Hematopoietic multipotent progenitor cell treated with erythropoietin and hydrocortisone succinate and interleukin-3 and kit ligand, for 8 days (in vitro differentiated cells): Measurements from ENCODE around the gene SEPTIN11.
A peak's percentile ranks its signal among the peaks of the same experiment; 100 is the strongest.

Experiments
- DNase-seq: peaks from one replicate; pipeline ENCODE4 v3.0.0-alpha.2; 2015

Gene SEPTIN11

GRCh38 chr4:76981644-76982043, 32.1 kb downstream of the SEPTIN11 start:
- peak; percentile 25 for DNase-seq

- peak; percentile 78 for DNase-seq
Measured at GRCh38 chr4:76982638-76983584, 33.4 kb downstream of the SEPTIN11 start.

DNA sequence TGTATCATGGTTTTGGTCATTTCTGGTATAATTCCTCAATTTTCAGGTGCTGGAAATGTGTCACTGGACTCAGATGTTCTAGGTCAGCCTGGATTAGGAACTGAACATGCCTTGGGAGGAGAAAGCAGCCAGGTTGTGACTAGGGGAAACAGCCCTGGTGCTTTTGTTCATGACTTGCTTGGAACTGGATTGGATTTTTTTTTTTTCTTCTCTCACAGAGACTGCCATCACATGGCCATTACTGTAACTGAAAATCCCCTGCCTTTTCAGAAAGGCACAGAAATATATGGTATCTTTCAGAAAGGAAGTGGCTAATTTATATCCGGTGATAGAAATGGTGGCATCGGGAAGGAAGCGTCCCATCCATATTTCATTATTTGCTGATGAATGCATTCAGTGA, 34.6 kb downstream of the SEPTIN11 start:
- DNase-seq = peak; percentile 51

DNA sequence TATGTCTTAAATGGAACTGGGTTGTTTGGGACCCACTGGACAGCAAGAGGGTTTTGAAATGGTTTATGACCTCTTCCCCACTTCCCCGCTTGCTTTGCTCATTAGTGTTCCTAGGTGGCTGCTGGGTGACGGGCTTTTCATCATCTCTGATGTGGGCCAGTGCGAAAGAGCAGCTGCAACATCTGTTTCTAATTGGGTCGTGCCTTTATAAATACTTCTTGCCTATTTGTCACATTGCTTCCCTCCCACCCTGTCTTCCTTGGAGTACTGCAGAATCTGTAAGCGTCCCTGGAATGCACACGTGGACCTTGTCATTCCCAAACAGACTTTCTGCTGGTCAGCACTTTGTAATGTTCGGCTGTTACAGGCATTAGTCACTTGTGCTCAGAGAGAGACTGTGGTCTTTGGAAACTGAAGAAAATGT, 35.2 kb downstream of the SEPTIN11 start:
- DNase-seq = no peak

- DNase-seq = no peak
Measured at GRCh38 chr4:76987153-76987591, 37.6 kb downstream of the SEPTIN11 start.

GRCh38 chr4:76987685-76988084, 38.1 kb downstream of the SEPTIN11 start:
- no peak for DNase-seq

DNA sequence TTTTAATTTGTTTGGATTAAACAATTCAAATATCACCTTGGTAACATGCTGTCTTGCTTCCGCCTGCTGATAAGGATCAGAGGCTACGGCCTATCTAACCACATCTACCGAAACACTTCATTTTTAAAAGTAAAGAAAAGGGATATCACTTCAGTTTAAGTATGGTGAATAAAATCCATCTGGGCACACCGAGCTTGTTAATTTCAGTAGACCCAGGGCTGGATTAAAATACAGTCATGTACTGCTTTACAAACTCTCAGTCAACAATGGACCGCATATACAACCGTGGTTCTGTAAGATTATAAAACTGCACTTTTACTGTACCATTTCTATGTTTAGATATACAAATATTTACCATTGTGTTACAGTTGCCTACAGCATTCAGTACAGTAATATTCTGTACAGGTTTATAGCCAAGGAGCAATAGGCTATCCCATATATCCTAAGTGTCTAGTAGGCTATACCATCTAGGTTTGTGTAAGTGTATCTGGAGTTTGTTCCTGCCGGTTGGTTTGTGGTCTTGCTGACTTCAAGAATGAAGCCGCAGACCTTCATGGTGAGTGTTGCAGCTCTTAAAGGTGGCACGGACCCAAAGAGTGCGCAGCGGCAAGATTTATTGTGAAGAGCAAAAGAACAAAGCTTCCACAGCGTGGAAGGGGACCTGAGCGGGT, 40.0 kb downstream of the SEPTIN11 start:
- DNase-seq = peak; percentile 26

DNA sequence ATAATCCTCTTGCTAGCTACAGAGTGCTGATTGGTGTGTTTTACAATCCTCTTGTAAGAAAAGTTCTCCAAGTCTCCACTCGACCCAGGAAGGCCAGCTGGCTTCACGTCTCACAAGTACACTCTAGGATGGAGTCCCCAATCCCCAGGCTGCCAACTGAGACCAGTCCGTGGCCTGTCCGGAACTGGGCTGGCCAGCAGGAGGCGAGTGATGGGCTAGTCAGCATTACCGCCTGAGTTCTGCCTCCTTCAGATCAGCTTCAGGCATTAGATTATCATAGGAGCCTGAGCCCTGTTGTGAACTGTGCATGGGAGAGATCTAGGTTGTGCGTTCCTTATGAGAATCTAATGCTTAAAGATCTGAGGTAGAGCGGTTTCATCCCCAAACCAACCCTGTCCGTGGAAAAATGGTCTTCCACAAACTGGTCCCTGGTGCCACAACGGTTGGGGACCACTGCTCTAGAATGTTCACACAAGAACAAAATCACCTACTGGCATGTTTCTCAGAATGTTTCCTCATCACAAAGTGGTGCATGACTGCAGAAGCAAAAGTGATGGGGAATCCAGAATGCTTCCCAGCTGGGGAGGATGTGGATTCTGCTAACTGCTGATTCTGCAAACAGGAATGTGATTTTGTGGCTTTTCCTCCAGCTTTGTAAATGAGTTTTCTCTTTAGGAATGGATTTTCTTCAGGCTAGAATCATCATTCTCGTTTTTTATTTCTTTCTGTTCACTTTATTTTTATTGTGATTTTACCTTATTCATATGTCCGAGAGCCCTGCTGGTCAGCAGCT, 40.9 kb downstream of the SEPTIN11 start:
- DNase-seq = no peak

GRCh38 chr4:76991161-76991660, 41.7 kb downstream of the SEPTIN11 start:
- no peak for DNase-seq

DNA sequence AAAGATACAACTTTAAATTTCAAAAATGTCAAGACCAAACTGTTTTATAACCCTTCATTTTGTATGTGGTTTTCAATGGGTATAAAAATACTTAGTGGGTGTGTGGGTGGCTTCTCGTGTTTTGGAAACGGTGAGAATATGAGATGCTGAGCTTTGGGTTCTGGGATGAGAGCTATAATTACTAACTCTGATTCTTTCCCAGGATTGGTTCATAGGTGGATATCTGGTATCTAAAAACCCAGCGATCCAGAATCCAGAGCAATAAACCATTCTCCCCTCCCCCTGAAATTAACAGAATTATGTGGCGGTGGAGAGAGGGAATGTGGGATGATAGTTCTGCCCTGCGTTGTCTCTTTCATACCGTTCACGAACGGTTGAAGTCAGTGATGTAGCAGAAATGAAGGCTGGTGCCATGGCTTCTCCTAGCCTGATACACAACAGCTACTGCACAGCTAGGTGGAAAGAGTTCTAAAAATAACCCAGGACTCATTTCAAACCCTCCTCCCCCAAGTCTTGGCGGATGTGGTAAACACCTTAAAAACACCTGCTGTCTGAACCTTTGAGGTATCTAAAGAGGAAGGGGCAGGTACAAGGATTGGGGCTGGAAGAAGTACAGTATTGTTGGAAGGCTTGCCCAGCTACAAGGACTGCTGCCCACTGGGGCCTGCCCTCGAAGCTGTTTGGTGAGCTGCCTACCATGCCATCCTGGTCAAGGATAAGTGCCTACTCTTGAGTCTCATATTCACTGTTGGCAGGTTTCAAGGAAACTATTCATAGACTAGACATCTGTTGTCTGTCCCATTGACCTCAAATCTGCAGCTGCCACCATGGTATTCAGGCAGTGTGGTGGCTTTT, 44.5 kb downstream of the SEPTIN11 start:
- no peak for DNase-seq

DNA sequence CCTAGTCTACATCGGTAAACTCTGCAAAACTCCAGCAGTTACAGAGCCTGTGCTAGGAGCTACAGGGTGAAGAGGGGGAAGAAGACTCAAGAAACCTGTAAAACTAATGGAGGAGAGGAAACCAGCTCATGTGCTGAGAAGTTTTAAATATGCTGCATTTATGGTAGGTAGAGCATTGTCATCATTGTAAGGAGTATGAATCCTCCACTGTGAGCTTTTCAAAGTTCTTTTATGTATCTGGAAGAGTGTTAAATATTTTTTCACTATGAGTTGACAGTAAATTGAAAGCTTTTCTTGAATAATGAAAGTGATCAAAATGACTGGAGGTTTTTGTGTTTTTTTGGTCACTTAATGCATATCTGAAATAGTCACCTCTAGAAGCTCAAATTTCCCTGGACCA, 46.2 kb downstream of the SEPTIN11 start:
- no peak for DNase-seq

DNA sequence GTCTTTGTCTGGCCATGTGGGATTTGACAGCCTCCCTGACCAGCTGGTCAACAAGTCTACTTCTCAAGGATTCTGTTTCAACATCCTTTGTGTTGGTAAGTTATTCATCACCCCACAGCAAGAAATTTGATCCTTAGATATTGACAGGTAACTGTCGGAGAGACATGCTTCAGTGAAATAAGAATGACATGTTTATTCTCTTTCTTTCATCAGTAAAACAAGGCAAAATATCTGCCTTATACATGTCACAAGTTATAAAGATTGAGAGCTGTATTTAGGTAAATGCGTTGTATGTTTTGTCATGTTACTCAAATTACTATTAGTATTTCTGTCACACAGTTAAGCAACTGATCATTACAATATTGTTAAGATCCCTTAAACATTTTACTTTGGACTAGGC, 46.9 kb downstream of the SEPTIN11 start:
- DNase-seq = no peak

- no peak for DNase-seq
Measured at GRCh38 chr4:76997077-76997476, 47.5 kb downstream of the SEPTIN11 start.

DNA sequence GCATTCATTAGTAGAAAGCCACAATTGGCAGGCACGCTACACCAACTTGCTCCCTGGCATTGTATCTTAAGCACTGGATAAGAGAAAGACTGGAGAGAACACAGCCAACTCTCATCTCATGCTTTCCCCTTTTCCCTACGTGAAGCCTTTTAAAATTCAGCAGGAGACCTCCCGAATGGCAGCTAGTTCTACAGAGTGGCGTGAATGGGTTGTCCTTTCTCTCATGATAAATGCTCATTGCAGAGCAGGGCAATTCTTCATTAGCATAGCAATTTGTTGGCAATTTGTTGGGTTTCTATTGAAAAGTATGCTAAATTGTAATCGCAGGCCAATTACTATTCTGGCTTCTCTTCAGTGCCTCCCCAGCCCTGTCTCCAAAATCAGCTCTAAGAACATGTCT, 48.0 kb downstream of the SEPTIN11 start:
- DNase-seq = no peak

DNA sequence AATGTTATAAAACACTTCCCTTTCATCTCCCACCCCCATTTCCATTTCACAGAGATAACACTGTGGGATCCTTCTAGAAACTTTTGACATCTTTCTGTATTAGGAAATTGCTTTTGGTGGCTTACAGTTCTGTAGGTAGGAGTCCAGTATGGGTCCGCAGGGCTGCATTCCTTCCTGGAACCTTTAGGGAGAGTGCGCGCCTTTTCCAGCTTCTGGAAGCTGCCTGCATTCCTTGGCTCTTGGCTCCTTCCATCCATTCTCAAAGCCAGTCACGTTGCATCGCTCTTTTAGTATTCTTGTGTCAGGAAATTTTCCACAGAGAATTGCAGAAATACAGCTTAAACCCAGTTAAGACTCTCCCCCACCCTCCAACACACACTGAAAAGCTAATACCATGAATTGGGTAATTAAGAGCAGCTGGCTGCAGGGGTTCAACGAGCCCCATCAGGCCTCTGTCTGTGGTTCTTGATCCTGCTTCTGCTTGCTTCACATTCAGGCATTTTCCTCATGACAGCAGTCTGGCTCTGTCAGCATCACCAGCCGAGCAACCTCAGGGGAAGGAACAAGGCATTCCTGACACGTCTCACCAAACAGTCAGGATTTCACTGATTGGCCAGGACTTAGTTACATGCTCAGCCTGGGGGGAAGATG, 48.8 kb downstream of the SEPTIN11 start:
- DNase-seq = no peak
